Endothelial cell (in vitro differentiated cells): ENCODE results near the gene SLC35E4. TPM values are rescaled to one million over a fixed set of nuclear protein-coding genes. Genes with fewer than 3 reads are reported as not detected.
A peak's percentile ranks its signal among the peaks of the same experiment; 100 is the strongest.

Source experiments
- DNase-seq: peaks from one replicate; pipeline ENCODE4 v3.0.0; 2021; ENCODE audit warnings: low spot score
- H3K27ac Mint-ChIP-seq: one replicate; pipeline ENCODE4 v1.8.0; 2021; ENCODE audit warnings: mixed read lengths, inconsistent platforms; ENCODE audit not compliant: unreplicated experiment
- H3K27me3 Mint-ChIP-seq: one replicate; pipeline ENCODE4 v1.8.0; 2021; ENCODE audit warnings: mild to moderate bottlenecking, moderate library complexity, mixed read lengths, inconsistent platforms; ENCODE audit not compliant: unreplicated experiment
- H3K36me3 Mint-ChIP-seq: one replicate; pipeline ENCODE4 v1.8.0; 2021; ENCODE audit warnings: mild to moderate bottlenecking, low read depth, mixed read lengths, inconsistent platforms; ENCODE audit not compliant: unreplicated experiment
- H3K4me1 Mint-ChIP-seq: one replicate; pipeline ENCODE4 v1.8.0; 2021; ENCODE audit warnings: mild to moderate bottlenecking, mixed read lengths, inconsistent platforms; ENCODE audit not compliant: unreplicated experiment
- H3K4me3 Mint-ChIP-seq: one replicate; pipeline ENCODE4 v1.8.0; 2021; ENCODE audit warnings: mild to moderate bottlenecking, mixed read lengths, inconsistent platforms; ENCODE audit not compliant: unreplicated experiment
- H3K9me3 Mint-ChIP-seq: one replicate; pipeline ENCODE4 v1.8.0; 2021; ENCODE audit warnings: mixed read lengths, inconsistent platforms; ENCODE audit not compliant: unreplicated experiment
- total RNA-seq: library from RNA; stranded (reverse); fragmentation: NEBNext Ultra II Directional; extraction: Animal tissue kit (Norgen Biotek cat#: 25700); gene quantifications from one replicate; pipeline ENCODE4 v1.2.1, GENCODE V29; 2021; ENCODE audit not compliant: unreplicated experiment
- TF ChIP-seq, protein P1 (sequence below): fragments of 200-600 bp; sonication (generic); IDR thresholded peaks from one replicate; pipeline ENCODE4 v1.5.0; 2021; ENCODE audit warnings: antibody characterized with exemption; ENCODE audit not compliant: unreplicated experiment

SLC35E4 gene
- total RNA-seq, 1 donor from 2014 or later, result 8.4 TPM

DNA sequence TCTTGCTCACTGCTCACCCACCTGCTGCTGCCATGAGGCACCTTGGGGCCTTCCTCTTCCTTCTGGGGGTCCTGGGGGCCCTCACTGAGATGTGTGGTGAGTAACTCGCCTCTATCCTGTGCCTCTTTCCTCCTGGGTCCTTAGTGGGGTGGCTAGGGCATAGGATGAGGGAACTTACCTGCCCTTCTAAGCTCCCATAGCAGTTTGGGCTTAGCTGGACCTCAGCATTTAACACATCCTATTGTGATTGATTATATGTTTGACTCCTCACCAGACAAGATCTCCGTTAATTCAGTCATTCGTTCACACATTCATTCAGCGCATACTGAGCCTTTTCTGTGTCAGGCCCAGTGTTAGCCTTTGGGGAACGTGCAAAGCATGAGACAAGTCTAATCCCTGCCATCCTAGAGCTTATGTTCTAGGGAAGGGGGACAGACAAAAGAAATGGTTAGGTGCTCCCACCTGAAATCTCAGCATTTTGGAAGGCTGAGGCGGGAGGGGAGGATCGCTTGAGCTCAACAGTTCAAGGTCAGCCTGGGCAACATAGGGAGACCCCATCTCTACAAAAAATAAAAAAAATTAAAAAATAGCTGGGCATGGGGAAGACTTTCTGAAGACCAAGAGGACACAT lies 28.2 kb upstream of the SLC35E4 start:
- Mint-ChIP-seq H3K4me1 (peaks cover 47% of the 10 kb centered on the region), H3K36me3 (peaks cover 7% of the 10 kb centered on the region), H3K27me3 (peaks cover 3% of the 10 kb centered on the region), H3K4me3 (peak overlapping the region; percentile 79), H3K9me3 (no peaks in the 10 kb centered on the region), H3K27ac (peak overlapping the region; percentile 86)
- TF ChIP-seq, protein P1, sequence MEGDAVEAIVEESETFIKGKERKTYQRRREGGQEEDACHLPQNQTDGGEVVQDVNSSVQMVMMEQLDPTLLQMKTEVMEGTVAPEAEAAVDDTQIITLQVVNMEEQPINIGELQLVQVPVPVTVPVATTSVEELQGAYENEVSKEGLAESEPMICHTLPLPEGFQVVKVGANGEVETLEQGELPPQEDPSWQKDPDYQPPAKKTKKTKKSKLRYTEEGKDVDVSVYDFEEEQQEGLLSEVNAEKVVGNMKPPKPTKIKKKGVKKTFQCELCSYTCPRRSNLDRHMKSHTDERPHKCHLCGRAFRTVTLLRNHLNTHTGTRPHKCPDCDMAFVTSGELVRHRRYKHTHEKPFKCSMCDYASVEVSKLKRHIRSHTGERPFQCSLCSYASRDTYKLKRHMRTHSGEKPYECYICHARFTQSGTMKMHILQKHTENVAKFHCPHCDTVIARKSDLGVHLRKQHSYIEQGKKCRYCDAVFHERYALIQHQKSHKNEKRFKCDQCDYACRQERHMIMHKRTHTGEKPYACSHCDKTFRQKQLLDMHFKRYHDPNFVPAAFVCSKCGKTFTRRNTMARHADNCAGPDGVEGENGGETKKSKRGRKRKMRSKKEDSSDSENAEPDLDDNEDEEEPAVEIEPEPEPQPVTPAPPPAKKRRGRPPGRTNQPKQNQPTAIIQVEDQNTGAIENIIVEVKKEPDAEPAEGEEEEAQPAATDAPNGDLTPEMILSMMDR, result no peak
- no peak for DNase-seq

DNA sequence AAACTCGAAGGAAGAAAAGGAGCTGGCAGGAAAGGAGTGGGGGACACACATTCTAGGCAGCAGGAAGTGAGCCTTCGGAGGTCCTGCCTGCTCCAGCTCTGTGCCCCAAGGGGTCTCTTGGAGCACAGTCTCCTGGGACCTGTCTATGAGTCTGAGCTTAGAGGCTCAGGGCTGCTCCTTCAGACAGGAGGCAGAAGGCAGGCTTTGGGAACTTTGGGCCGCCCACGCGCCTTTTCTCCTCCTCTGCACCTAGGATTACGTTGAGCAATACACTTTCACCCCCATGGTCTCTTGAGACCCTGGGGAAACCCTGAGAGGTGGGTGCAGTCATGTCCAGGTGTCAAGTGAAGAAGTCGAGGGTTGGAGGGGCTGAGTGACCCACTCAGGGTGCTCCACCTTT lies 27.6 kb upstream of the SLC35E4 start:
- DNase-seq, result no peak
- no peaks in the 10 kb centered on the region for H3K9me3 Mint-ChIP-seq
- H3K4me1 Mint-ChIP-seq, result peaks cover 47% of the 10 kb centered on the region
- TF ChIP-seq, protein P1, result no peak
- peak overlapping the region; percentile 79 for H3K4me3 Mint-ChIP-seq
- peak overlapping the region; percentile 3 for H3K27ac Mint-ChIP-seq
- H3K27me3 Mint-ChIP-seq, result peaks cover 3% of the 10 kb centered on the region
- peaks cover 7% of the 10 kb centered on the region for H3K36me3 Mint-ChIP-seq

DNA sequence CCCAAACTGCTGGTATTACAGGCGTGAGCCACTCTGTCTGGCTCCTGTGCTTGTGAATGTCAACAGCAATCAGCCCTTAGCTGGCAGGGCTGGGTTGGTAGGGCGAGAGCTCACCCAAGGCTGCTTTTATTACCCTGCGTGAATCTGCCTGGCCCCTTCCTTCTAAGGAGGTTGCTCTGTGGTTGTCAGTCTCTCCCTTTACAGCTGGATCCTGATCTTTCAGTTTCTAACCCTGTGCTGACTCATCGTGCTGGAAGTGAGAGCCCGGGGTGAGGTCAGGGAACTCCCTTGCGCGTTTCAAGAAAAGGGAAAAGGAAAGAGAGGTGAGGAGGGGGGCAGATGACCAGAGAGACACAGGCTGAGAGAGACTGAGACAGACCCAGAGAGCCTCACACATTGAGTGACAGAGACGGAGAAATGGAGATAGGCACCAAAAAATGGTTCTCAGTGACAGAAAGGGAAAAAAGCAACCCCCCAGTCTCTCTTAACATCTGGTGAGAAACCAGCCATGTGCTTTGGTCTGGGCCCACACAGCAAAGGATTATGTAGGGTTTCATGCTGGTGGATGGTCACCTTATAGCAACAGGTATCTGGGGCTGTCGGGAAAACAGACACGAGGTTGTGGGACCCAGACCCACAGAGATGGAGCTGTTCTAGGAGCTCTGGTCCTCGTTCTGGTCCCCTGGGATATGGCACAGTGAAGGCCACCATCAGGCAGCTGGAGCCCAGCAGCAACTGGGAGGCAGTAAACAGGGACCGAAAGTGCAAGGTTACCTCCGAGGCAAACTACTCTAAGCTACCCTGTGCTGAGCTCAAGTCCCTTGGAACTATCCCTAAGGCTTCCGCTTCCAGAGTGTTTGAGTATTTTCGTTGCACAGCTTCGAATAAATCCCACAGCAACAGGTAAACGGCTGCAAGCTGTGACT lies 26.1 kb upstream of the SLC35E4 start:
- H3K27ac Mint-ChIP-seq, result peak overlapping the region; percentile 62
- peaks cover 3% of the 10 kb centered on the region for H3K27me3 Mint-ChIP-seq
- H3K36me3 Mint-ChIP-seq, result peaks cover 13% of the 10 kb centered on the region
- H3K4me3 Mint-ChIP-seq, result peak overlapping the region; percentile 37
- H3K4me1 Mint-ChIP-seq, result peaks cover 47% of the 10 kb centered on the region
- DNase-seq, result no peak
- TF ChIP-seq, protein P1, result no peak
- no peaks in the 10 kb centered on the region for H3K9me3 Mint-ChIP-seq

DNA sequence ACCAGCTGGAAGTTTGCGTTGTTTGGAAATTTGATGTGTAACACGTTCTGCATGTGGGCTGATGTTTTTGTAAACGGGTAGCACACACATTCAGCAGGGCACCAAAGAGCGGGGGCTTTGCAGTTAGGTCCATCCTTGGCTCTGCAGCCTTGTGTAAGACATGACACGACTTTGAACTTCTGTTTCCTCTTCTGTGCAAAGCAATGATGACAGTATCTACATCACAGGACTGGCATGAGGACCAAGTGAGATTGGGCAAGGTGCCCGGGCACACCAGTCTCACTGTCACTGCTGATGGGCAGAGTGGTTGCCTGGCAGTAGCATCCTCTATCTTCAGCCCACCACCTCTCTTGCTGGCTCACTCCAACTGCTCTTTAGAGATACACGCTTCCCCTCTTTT lies 25.3 kb upstream of the SLC35E4 start:
- TF ChIP-seq, protein P1, result no peak
- DNase-seq, result no peak
- H3K36me3 Mint-ChIP-seq, result peaks cover 17% of the 10 kb centered on the region
- no peak overlapping the region for H3K4me3 Mint-ChIP-seq
- H3K27ac Mint-ChIP-seq, result peak overlapping the region; percentile 54
- H3K4me1 Mint-ChIP-seq, result peaks cover 47% of the 10 kb centered on the region
- peaks cover 3% of the 10 kb centered on the region for H3K27me3 Mint-ChIP-seq
- no peaks in the 10 kb centered on the region for H3K9me3 Mint-ChIP-seq

DNA sequence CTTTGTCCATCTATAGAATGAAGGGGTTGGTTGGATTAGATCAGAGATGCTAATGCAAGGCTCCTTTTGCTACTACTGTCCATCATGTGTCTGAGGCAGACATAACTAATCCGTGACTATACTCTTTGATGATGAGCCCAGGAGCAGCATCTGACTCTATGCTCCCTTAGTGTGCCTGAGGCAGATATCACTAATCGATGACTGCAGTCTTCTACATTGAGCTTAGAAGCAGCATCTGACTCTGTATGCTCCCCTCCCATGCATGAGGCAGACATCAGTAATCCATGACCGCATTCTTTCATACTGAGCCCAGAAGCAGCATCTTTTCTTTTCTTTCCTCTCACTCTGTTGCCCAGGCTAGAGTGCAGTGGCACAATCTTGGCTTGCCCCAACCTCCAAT lies 24.4 kb upstream of the SLC35E4 start:
- TF ChIP-seq, protein P1, result no peak
- Mint-ChIP-seq H3K27ac (no peak overlapping the region), H3K4me3 (no peak overlapping the region), H3K27me3 (peaks cover 3% of the 10 kb centered on the region), H3K4me1 (peaks cover 39% of the 10 kb centered on the region), H3K9me3 (no peaks in the 10 kb centered on the region), H3K36me3 (peaks cover 23% of the 10 kb centered on the region)
- no peak for DNase-seq
